Adrenal gland (tissue), 5 donors: ENCODE results near the gene SLC28A1.

Source experiments
- CTCF ChIP-seq, 6 experiments: fragments of 450-650 bp in 4 of 6; fragments of 200-600 bp in 2 of 6; sonication (generic) in 1 of 6; IDR thresholded peaks; 1 replicate in 5 of 6; 2 replicates in 1 of 6; pipeline versions ENCODE4 v1.5.1 to v1.8.0; 2016 to 2021; ENCODE audit warnings: antibody characterized with exemption in 6 of 6, mild to moderate bottlenecking in 2 of 6, moderate library complexity in 1 of 6
- POLR2A ChIP-seq, 2 donors: fragments of 450-650 bp; IDR thresholded peaks; one replicate each; pipeline ENCODE4 v1.6.1; 2017; ENCODE audit warnings: antibody characterized with exemption in 2 of 2, mild to moderate bottlenecking in 2 of 2, moderate library complexity in 1 of 2
- donor health status: DM: no; HTN: no; CAD: no.

- TF ChIP-seq CTCF (IDR thresholded peaks at IDR 0.05) (no peak), POLR2A (IDR thresholded peaks at IDR 0.05) (no peak)
These were observed 2.5 kb downstream of the SLC28A1 start for GRCh38 chr15:84886984-84887299.
